GM12878 (cell line): ENCODE results near the gene CHIT1. TPM values are rescaled to one million over a fixed set of nuclear protein-coding genes. Genes with fewer than 3 reads are reported as not detected.

Experiments
- ATAC-seq: fragments of 200-7000 bp; cut with Tn5 transposase; 3 replicates; pipeline ENCODE4 v1.9.1; 2020; ENCODE audit warnings: mild to moderate bottlenecking, moderate library complexity
- BruUV-seq: library from RNA; stranded (reverse); fragments of 400-500 nt; replicated peaks from 2 replicates; lab custom pipeline; 2021; lab: Mats Ljungman, UMichigan
- CTCF ChIA-PET: fragments of 300-600 bp; sonication (Branson Sonifier 250); formaldehyde crosslinking; extraction: SDS; loops from one replicate; lab custom pipeline; 2021; ENCODE audit warnings: inconsistent platforms; lab: Yijun Ruan, JAX
- POLR2A ChIA-PET: fragments of 350-600 bp; formaldehyde crosslinking; extraction: SDS; loops from one replicate; lab custom pipeline; 2021; ENCODE audit warnings: inconsistent platforms; lab: Charles Lee
- RAD21 ChIA-PET: fragments of 300-600 bp; sonication (Branson Sonifier 250); formaldehyde crosslinking; loops from one replicate; lab custom pipeline; 2023; ENCODE audit warnings: antibody characterized with exemption; ENCODE audit not compliant: unreplicated experiment; lab: Charles Lee
- SMC1A ChIA-PET: fragments of 300-600 bp; sonication (Branson Sonifier 250); formaldehyde crosslinking; loops from one replicate; lab custom pipeline; 2023; ENCODE audit not compliant: unreplicated experiment, uncharacterized antibody; lab: Charles Lee
- DNase-seq: peaks from one replicate; pipeline ENCODE4 v3.0.0-alpha.2; 2011; ENCODE audit warnings: low read depth, low spot score
- FAIRE-seq: peaks from 3 replicates; lab custom pipeline; 2011; peaks lifted over from hg19 to GRCh38; lab: Jason Lieb, UNC
- H2AFZ ChIP-seq: 2 replicates; pipeline ENCODE4 v1.6.0; 2011; ENCODE audit warnings: low read depth, low read length, control low read depth; ENCODE audit not compliant: control insufficient read depth
- H3K27ac ChIP-seq: 2 replicates; pipeline ENCODE4 v1.5.1; 2011; ENCODE audit warnings: control low read depth; ENCODE audit not compliant: control insufficient read depth, insufficient read depth
- H3K27me3 ChIP-seq, 2 experiments: replicated peaks in 1 of 2; 2 replicates each; pipeline versions ENCODE4 v1.6.0 to v1.6.1; 2011; ENCODE audit warnings: low read length in 1 of 2; ENCODE audit not compliant: control insufficient read depth in 2 of 2, insufficient read depth in 2 of 2
- H3K36me3 ChIP-seq, 2 experiments: 2 replicates each; pipeline ENCODE4 v1.5.1; 2011; ENCODE audit warnings: low read length in 1 of 2; ENCODE audit not compliant: control insufficient read depth in 2 of 2, insufficient read depth in 2 of 2
- H3K4me1 ChIP-seq: 2 replicates; pipeline ENCODE4 v1.6.1; 2011; ENCODE audit warnings: mild to moderate bottlenecking, low read length, moderate library complexity, mixed read lengths; ENCODE audit not compliant: control insufficient read depth, insufficient read depth
- H3K4me2 ChIP-seq: 2 replicates; pipeline ENCODE4 v1.6.0; 2011; ENCODE audit warnings: control low read depth; ENCODE audit not compliant: control insufficient read depth, insufficient read depth
- H3K4me3 ChIP-seq: fragments of 200-600 bp; sonication (generic); 2 replicates; pipeline ENCODE4 v1.5.1; 2016
- H3K79me2 ChIP-seq: 2 replicates; pipeline ENCODE4 v1.6.0; 2011; ENCODE audit warnings: low read length; ENCODE audit not compliant: control insufficient read depth, insufficient read depth
- H3K9ac ChIP-seq: 2 replicates; pipeline ENCODE4 v1.8.0; 2011; ENCODE audit warnings: low read length, control low read depth, mixed read lengths; ENCODE audit not compliant: control insufficient read depth, insufficient read depth
- H3K9me3 ChIP-seq: replicated peaks from 3 replicates; pipeline ENCODE4 v1.5.1; 2011; ENCODE audit warnings: mild to moderate bottlenecking, low read length; ENCODE audit not compliant: control insufficient read depth, insufficient read depth
- H4K20me1 ChIP-seq: 2 replicates; pipeline ENCODE4 v1.6.0; 2011; ENCODE audit not compliant: control insufficient read depth, insufficient read depth
- ASH2L ChIP-seq: fragments of 300-600, 200-600 bp; sonication (generic); IDR thresholded peaks from 2 replicates; pipeline ENCODE4 v1.6.1; 2017; ENCODE audit warnings: low read depth, mild to moderate bottlenecking, borderline replicate concordance
- ATF2 ChIP-seq: IDR thresholded peaks from 2 replicates; pipeline ENCODE4 v1.6.1; 2012; ENCODE audit warnings: low read length, inconsistent platforms
- BHLHE40 ChIP-seq, 2 experiments: fragments of 450-650 bp in 1 of 2; IDR thresholded peaks; 2 replicates each; pipeline ENCODE4 v1.6.1; 2011 to 2017; ENCODE audit warnings: low read depth in 2 of 2, borderline replicate concordance in 1 of 2, improper control_type of control experiment in 1 of 2, low read length in 1 of 2, mild to moderate bottlenecking in 1 of 2
- BMI1 ChIP-seq: fragments of 450-650 bp; IDR thresholded peaks from 2 replicates; pipeline ENCODE4 v1.6.1; 2016; ENCODE audit warnings: mild to moderate bottlenecking, moderate library complexity, borderline replicate concordance
- CBX3 ChIP-seq: fragments of 200-600 bp; sonication (generic); IDR thresholded peaks from 2 replicates; pipeline ENCODE4 v1.6.1; 2016; ENCODE audit warnings: low read depth, borderline replicate concordance
- CHD4 ChIP-seq: fragments of 200-600 bp; sonication (generic); IDR thresholded peaks from 2 replicates; pipeline ENCODE4 v1.6.1; 2016; ENCODE audit warnings: mild to moderate bottlenecking
- IKZF2 ChIP-seq, 2 experiments: fragments of 450-650 bp; IDR thresholded peaks; 2 replicates each; pipeline ENCODE4 v1.6.1; 2017; ENCODE audit warnings: mild to moderate bottlenecking in 2 of 2, moderate library complexity in 2 of 2
- JUND ChIP-seq: IDR thresholded peaks from 2 replicates; pipeline ENCODE4 v1.6.1; 2012; ENCODE audit warnings: low read depth, mild to moderate bottlenecking, low read length, improper control_type of control experiment, moderate library complexity
- MYC ChIP-seq: IDR thresholded peaks from 2 replicates; pipeline ENCODE4 v1.6.1; 2011; ENCODE audit warnings: mild to moderate bottlenecking, low read length, moderate library complexity, inconsistent platforms; ENCODE audit not compliant: insufficient read depth, insufficient replicate concordance, insufficient read length, severe bottlenecking
- PAX8 ChIP-seq: fragments of 450-650 bp; IDR thresholded peaks from 2 replicates; pipeline ENCODE4 v1.6.1; 2017; ENCODE audit warnings: mild to moderate bottlenecking, moderate library complexity
- RFX5 ChIP-seq: IDR thresholded peaks from 2 replicates; pipeline ENCODE4 v1.6.1; 2011; ENCODE audit warnings: low read depth, low read length, improper control_type of control experiment
- SIX5 ChIP-seq: IDR thresholded peaks from 2 replicates; pipeline ENCODE4 v1.6.1; 2011; ENCODE audit warnings: mild to moderate bottlenecking, low read depth, low read length, moderate library complexity; ENCODE audit not compliant: severe bottlenecking
- SUZ12 ChIP-seq: fragments of 200-600 bp; sonication (generic); IDR thresholded peaks from one replicate; pipeline ENCODE4 v1.6.1; 2018; ENCODE audit warnings: antibody characterized with exemption, mild to moderate bottlenecking; ENCODE audit not compliant: unreplicated experiment
- ZNF24 ChIP-seq: fragments of 450-650 bp; IDR thresholded peaks from 2 replicates; pipeline ENCODE4 v1.6.1; 2017; ENCODE audit warnings: antibody characterized with exemption, mild to moderate bottlenecking
- ZNF687 ChIP-seq: fragments of 450-650 bp; IDR thresholded peaks from 2 replicates; pipeline ENCODE4 v1.6.1; 2017; ENCODE audit warnings: mild to moderate bottlenecking, moderate library complexity
- WGBS: methylation state at CpG from one replicate; pipeline ENCODE4 v1.1.6; 2016; ENCODE audit warnings: low lambda C conversion rate; ENCODE audit not compliant: insufficient replicate concordance, insufficient coverage; ENCODE audit errors: missing lambda C conversion rate; 5-methylcytosine and 5-hydroxymethylcytosine counted together
- in situ Hi-C: fragments of 300-500 bp; cut with MboI; formaldehyde crosslinking; loops from 9 replicates; pipeline ENCODE4 v1.14.3; 2018; ENCODE audit warnings: mixed read lengths
- intact Hi-C: fragments of 100-400 bp; cut with micrococcal nuclease; formaldehyde crosslinking; loops from one replicate; pipeline ENCODE4 v1.14.2; 2022; ENCODE audit not compliant: unreplicated experiment
- polyA plus RNA-seq, 11 experiments: library from polyadenylated mRNA; depleted of rRNA in 4 of 11; unstranded in 6 of 11; stranded (reverse) in 5 of 11; fragments of >200 nt; fragmentation: Nextera tagmentation in 4 of 11; fragmentation: Illumina TruSeq in 1 of 11; extraction: Ambion mirVana in 4 of 11; extraction: Trizol in 1 of 11; gene quantifications; 1 replicate in 1 of 11; 2 replicates in 10 of 11; pipeline versions ENCODE4 v1.2.1 to v1.2.3, GENCODE V29; 2011 to 2016; ENCODE audit warnings: inconsistent platforms in 2 of 11, missing spikeins in 2 of 11, low read depth in 1 of 11
- total RNA-seq, 4 experiments: library from RNA; depleted of rRNA in 3 of 4; stranded (reverse); fragments of >200 nt in 3 of 4; fragmentation: Illumina TruSeq in 1 of 4; extraction: Trizol in 1 of 4; gene quantifications; 2 replicates each; pipeline versions ENCODE4 v1.2.1 to v1.2.3, GENCODE V29; 2013 to 2021
- TF ChIP-seq, protein P1 (sequence below): fragments of 450-650 bp; IDR thresholded peaks from 2 replicates; pipeline ENCODE4 v1.6.1; 2017; ENCODE audit warnings: antibody characterized with exemption, mild to moderate bottlenecking, moderate library complexity

Gene CHIT1
- total and polyA plus RNA-seq, 10 of the 15 experiments (the other 5 are each of a cell fraction or from before 2014, with no cell fraction given), result 0.02 to 2.1 (median 0.76) TPM

- in situ Hi-C loops (no loop called here), intact Hi-C loops (no loop called here)
- Histone ChIP-seq H3K9me3 (no peaks in the 10 kb centered on the region), H3K36me3 (no peaks in the 10 kb centered on the region), H3K27ac (no peak overlapping the region), H2AFZ (no peak overlapping the region), H3K4me3 (no peak overlapping the region), H3K4me2 (no peak overlapping the region), H4K20me1 (no peaks in the 10 kb centered on the region), H3K79me2 (no peaks in the 10 kb centered on the region), H3K27me3 (peaks cover 0 to 5% of the 10 kb centered on the region in 2 experiments; a peak in 1 of 4 replicates), H3K4me1 (no peaks in the 10 kb centered on the region), H3K9ac (no peak overlapping the region)
- 16% methylated on average over 3 of the region's 3 CpGs for WGBS
- no peak for DNase-seq
- ChIA-PET SMC1A (interaction anchor here (1.8 kb wide), 1 partner anchor 11 kb away, joined by 3 read pairs; no protein-coding TSS in a partner anchor), RAD21 (interaction anchor here (1.2 to 1.6 kb wide), 2 partner anchors 94 to 172 kb away, joined by 4 to 6 read pairs; no protein-coding TSS in a partner anchor), POLR2A (no interaction called here), CTCF (interaction anchor here (0.7 to 3.1 kb wide), 6 partner anchors 39 to 172 kb away, joined by 3 to 11 read pairs (median 5); no protein-coding TSS in a partner anchor)
- BruUV-seq, result no TSS peak
- FAIRE-seq, result no peak
- no peak for TF ChIP-seq RFX5
- TF ChIP-seq BHLHE40 (IDR thresholded peaks at IDR 0.05; ENCODE audit: borderline replicate concordance in 1 of 2, low read depth in 2 of 2, low read length in 1 of 2), result no peak
- TF ChIP-seq ZNF687, result no peak
- no peak for TF ChIP-seq ASH2L
- no peak for TF ChIP-seq PAX8
- no peak for TF ChIP-seq JUND
- no peak for TF ChIP-seq MYC
- TF ChIP-seq, protein P1, sequence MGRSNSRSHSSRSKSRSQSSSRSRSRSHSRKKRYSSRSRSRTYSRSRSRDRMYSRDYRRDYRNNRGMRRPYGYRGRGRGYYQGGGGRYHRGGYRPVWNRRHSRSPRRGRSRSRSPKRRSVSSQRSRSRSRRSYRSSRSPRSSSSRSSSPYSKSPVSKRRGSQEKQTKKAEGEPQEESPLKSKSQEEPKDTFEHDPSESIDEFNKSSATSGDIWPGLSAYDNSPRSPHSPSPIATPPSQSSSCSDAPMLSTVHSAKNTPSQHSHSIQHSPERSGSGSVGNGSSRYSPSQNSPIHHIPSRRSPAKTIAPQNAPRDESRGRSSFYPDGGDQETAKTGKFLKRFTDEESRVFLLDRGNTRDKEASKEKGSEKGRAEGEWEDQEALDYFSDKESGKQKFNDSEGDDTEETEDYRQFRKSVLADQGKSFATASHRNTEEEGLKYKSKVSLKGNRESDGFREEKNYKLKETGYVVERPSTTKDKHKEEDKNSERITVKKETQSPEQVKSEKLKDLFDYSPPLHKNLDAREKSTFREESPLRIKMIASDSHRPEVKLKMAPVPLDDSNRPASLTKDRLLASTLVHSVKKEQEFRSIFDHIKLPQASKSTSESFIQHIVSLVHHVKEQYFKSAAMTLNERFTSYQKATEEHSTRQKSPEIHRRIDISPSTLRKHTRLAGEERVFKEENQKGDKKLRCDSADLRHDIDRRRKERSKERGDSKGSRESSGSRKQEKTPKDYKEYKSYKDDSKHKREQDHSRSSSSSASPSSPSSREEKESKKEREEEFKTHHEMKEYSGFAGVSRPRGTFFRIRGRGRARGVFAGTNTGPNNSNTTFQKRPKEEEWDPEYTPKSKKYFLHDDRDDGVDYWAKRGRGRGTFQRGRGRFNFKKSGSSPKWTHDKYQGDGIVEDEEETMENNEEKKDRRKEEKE, result no peak
- TF ChIP-seq CHD4, result no peak
- TF ChIP-seq SIX5, result no peak
- no peak for TF ChIP-seq ZNF24
- TF ChIP-seq SUZ12, result no peak
- no peak for TF ChIP-seq CBX3
- TF ChIP-seq ATF2, result no peak
- TF ChIP-seq BMI1, result no peak
- no peak for TF ChIP-seq IKZF2 (IDR thresholded peaks at IDR 0.05)
- ATAC-seq, result no peak
Measured at GRCh38 chr1:203211812-203212211, 17.7 kb downstream of the CHIT1 start.
